Measurements from ENCODE around the gene GFOD2. TPM values are rescaled to one million over a fixed set of nuclear protein-coding genes. Genes with fewer than 3 reads are reported as not detected.

Gene GFOD2
- total RNA-seq, 1 donor from 2014 or later, result 32.4 TPM

GRCh38 chr16:67655363-67655762, 63.8 kb downstream of the GFOD2 start:
- FAIRE-seq (no peak), DNase-seq (ENCODE audit: low read depth) (no peak)
- peak overlapping the region; percentile 0 for H3K27ac Mint-ChIP-seq (ENCODE audit: unreplicated experiment)

GRCh38 chr16:67654403-67654911, 64.7 kb downstream of the GFOD2 start:
- Histone ChIP-seq H3K36me3 (ENCODE audit: insufficient read depth, low read length) (peaks cover 2% of the 10 kb centered on the region), H3K4me2 (ENCODE audit: low read length) (no peak overlapping the region), H3K79me2 (ENCODE audit: insufficient read depth, low read length) (peaks cover 9% of the 10 kb centered on the region), H3K27me3 (ENCODE audit: insufficient read depth, low read length) (peaks cover 24% of the 10 kb centered on the region), H3K9me3 (ENCODE audit: insufficient read depth, low read depth, low read length) (no peaks in the 10 kb centered on the region), H3K27ac (ENCODE audit: low read depth, low read length) (no peak overlapping the region), H3K4me1 (ENCODE audit: insufficient read depth, low read length) (peaks cover 12% of the 10 kb centered on the region), H3K9ac (ENCODE audit: low read length) (no peak overlapping the region), H2AFZ (ENCODE audit: low read depth, low read length) (no peak overlapping the region), H3K4me3 (ENCODE audit: insufficient read depth, low read depth, low read length) (no peak overlapping the region), H4K20me1 (ENCODE audit: insufficient read depth, low read length) (peaks cover 35% of the 10 kb centered on the region)
- TF ChIP-seq CTCF (IDR thresholded peaks at IDR 0.05; ENCODE audit: insufficient read depth, low read depth, low read length), result no peak
- TF ChIP-seq EZH2 (IDR thresholded peaks at IDR 0.05; ENCODE audit: insufficient read depth, low read length), result no peak
- Mint-ChIP-seq H3K4me3 (ENCODE audit: unreplicated experiment) (peak overlapping the region; percentile 62), H3K36me3 (ENCODE audit: low read depth, unreplicated experiment) (peaks cover 9% of the 10 kb centered on the region), H3K4me1 (ENCODE audit: low read depth, unreplicated experiment) (peaks cover 1% of the 10 kb centered on the region), H3K27ac (ENCODE audit: unreplicated experiment) (no peak overlapping the region), H3K27me3 (ENCODE audit: low read depth, unreplicated experiment) (peaks cover 41% of the 10 kb centered on the region), H3K9me3 (ENCODE audit: unreplicated experiment) (peaks cover 2% of the 10 kb centered on the region)
- DNase-seq (ENCODE audit: low read depth), result no peak
- no peak for FAIRE-seq

More at GRCh38 chr16:67655363-67655762, 63.8 kb downstream of the GFOD2 start:
- TF ChIP-seq EZH2 (IDR thresholded peaks at IDR 0.05; ENCODE audit: insufficient read depth, low read length) (no peak), CTCF (IDR thresholded peaks at IDR 0.05; ENCODE audit: insufficient read depth, low read depth, low read length) (no peak)
- H3K79me2 ChIP-seq (ENCODE audit: insufficient read depth, low read length), result peaks cover 14% of the 10 kb centered on the region
- peaks cover 16% of the 10 kb centered on the region for H3K27me3 ChIP-seq (ENCODE audit: insufficient read depth, low read length)
- peaks cover 14% of the 10 kb centered on the region for H3K4me1 ChIP-seq (ENCODE audit: insufficient read depth, low read length)
- H3K4me2 ChIP-seq (ENCODE audit: low read length), result no peak overlapping the region
- no peaks in the 10 kb centered on the region for H3K9me3 ChIP-seq (ENCODE audit: insufficient read depth, low read depth, low read length)
- no peak overlapping the region for H3K27ac ChIP-seq (ENCODE audit: low read depth, low read length)
- Mint-ChIP-seq H3K9me3 (ENCODE audit: unreplicated experiment) (peaks cover under 1% of the 10 kb centered on the region), H3K4me1 (ENCODE audit: low read depth, unreplicated experiment) (peaks cover 1% of the 10 kb centered on the region), H3K27me3 (ENCODE audit: low read depth, unreplicated experiment) (peaks cover 32% of the 10 kb centered on the region), H3K4me3 (ENCODE audit: unreplicated experiment) (peak overlapping the region; percentile 24), H3K36me3 (ENCODE audit: low read depth, unreplicated experiment) (peaks cover 6% of the 10 kb centered on the region)
- peaks cover 33% of the 10 kb centered on the region for H4K20me1 ChIP-seq (ENCODE audit: insufficient read depth, low read length)
- H2AFZ ChIP-seq (ENCODE audit: low read depth, low read length), result no peak overlapping the region
- H3K36me3 ChIP-seq (ENCODE audit: insufficient read depth, low read length), result peaks cover 2% of the 10 kb centered on the region
- no peak overlapping the region for H3K9ac ChIP-seq (ENCODE audit: low read length)
- H3K4me3 ChIP-seq (ENCODE audit: insufficient read depth, low read depth, low read length), result no peak overlapping the region

- peak overlapping the region; percentile 89 for H3K4me3 Mint-ChIP-seq (ENCODE audit: unreplicated experiment)
- Histone ChIP-seq H3K4me2 (ENCODE audit: low read length) (peak overlapping the region; percentile 91), H4K20me1 (ENCODE audit: insufficient read depth, low read length) (peaks cover 29% of the 10 kb centered on the region), H3K27ac (ENCODE audit: low read depth, low read length) (no peak overlapping the region), H3K4me1 (ENCODE audit: insufficient read depth, low read length) (peaks cover 7% of the 10 kb centered on the region), H3K9ac (ENCODE audit: low read length) (peak overlapping the region; percentile 27), H3K79me2 (ENCODE audit: insufficient read depth, low read length) (peaks cover 4% of the 10 kb centered on the region), H3K9me3 (ENCODE audit: insufficient read depth, low read depth, low read length) (no peaks in the 10 kb centered on the region), H3K36me3 (ENCODE audit: insufficient read depth, low read length) (no peaks in the 10 kb centered on the region), H2AFZ (ENCODE audit: low read depth, low read length) (peak overlapping the region; percentile 34), H3K27me3 (ENCODE audit: insufficient read depth, low read length) (peaks cover 29% of the 10 kb centered on the region), H3K4me3 (ENCODE audit: insufficient read depth, low read depth, low read length) (peak overlapping the region; percentile 60)
- H3K4me1 Mint-ChIP-seq (ENCODE audit: low read depth, unreplicated experiment), result peaks cover 1% of the 10 kb centered on the region
- peaks cover 9% of the 10 kb centered on the region for H3K36me3 Mint-ChIP-seq (ENCODE audit: low read depth, unreplicated experiment)
- FAIRE-seq (no peak), DNase-seq (ENCODE audit: low read depth) (no peak)
- no peak for TF ChIP-seq CTCF (IDR thresholded peaks at IDR 0.05; ENCODE audit: insufficient read depth, low read depth, low read length)
- peak; percentile 50 for TF ChIP-seq EZH2 (IDR thresholded peaks at IDR 0.05; ENCODE audit: insufficient read depth, low read length)
- H3K9me3 Mint-ChIP-seq (ENCODE audit: unreplicated experiment), result peaks cover 3% of the 10 kb centered on the region
- H3K27ac Mint-ChIP-seq (ENCODE audit: unreplicated experiment), result peak overlapping the region; percentile 77
- H3K27me3 Mint-ChIP-seq (ENCODE audit: low read depth, unreplicated experiment), result peaks cover 46% of the 10 kb centered on the region
Measured at GRCh38 chr16:67653789-67654402, 65.2 kb downstream of the GFOD2 start.

Data from astrocyte (in vitro differentiated cells and primary cell).